Subcutaneous adipose tissue (tissue), 4 donors: ENCODE results near the gene LYZ. TPM values are rescaled to one million over a fixed set of nuclear protein-coding genes. Genes with fewer than 3 reads are reported as not detected.

ENCODE experiments used
- CTCF ChIP-seq: fragments of 450-650 bp; IDR thresholded peaks from one replicate; pipeline ENCODE4 v1.5.1; 2016; ENCODE audit warnings: low read depth, mild to moderate bottlenecking, control low read depth, antibody characterized with exemption, moderate library complexity
- total RNA-seq, 4 donors: library from RNA; depleted of rRNA; stranded (reverse); fragments of >200 nt; gene quantifications; one replicate each; pipeline ENCODE4 v1.1.0, GENCODE V29; 2016

Gene LYZ
- total RNA-seq, 4 donors from 2014 or later = 47.7 to 744 (median 119) TPM

- no peak for TF ChIP-seq CTCF
Measured at GRCh38 chr12:69332815-69333358, 15.3 kb upstream of the LYZ start.

GRCh38 chr12:69334158-69334557 lies 14.0 kb upstream of the LYZ start:
- no peak for TF ChIP-seq CTCF

GRCh38 chr12:69337311-69338090 lies 10.7 kb upstream of the LYZ start:
- TF ChIP-seq CTCF = no peak

GRCh38 chr12:69338120-69338859 lies 9.9 kb upstream of the LYZ start:
- no peak for TF ChIP-seq CTCF

GRCh38 chr12:69338936-69339335 lies 9.2 kb upstream of the LYZ start:
- TF ChIP-seq CTCF = no peak

GRCh38 chr12:69339999-69340398 lies 8.2 kb upstream of the LYZ start:
- TF ChIP-seq CTCF = no peak

GRCh38 chr12:69341328-69341727 lies 6.9 kb upstream of the LYZ start:
- TF ChIP-seq CTCF = no peak
